HG02938 (cell line): Measurements from ENCODE around the gene GAB1.

Source experiments
- ATAC-seq: cut with Tn5 transposase; IDR thresholded peaks from one replicate; pipeline ENCODE4 v1.9.1; 2021; ENCODE audit warnings: mild to moderate bottlenecking, moderate library complexity; ENCODE audit not compliant: unreplicated experiment

Gene GAB1

DNA sequence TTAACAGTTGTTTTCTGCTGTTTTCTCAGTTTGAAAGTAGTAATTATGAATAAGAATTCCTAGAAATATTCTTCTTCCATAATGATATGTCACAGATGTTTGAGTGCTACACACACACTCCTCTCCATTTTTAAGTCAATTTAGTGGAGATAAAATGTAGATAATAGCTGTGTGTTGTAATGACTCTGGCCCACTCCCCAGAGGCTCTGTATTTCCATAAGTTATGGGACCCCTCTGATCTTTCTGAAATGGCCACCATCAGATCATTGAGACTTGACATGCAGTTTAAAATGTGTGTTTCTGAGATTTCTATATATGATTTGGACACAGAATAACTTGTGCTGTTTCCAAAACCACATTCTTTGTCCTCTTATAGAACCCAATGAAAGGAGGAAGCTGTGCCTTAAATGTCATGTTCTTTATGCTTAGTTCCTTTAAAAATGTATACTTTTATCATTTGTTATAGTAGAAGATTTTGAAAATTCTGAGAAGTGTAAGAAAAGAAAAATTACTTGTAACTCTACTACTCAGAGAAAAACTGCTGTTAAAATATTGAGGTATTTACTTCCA, 46.4 kb downstream of the GAB1 start:
- ATAC-seq, result no peak

DNA sequence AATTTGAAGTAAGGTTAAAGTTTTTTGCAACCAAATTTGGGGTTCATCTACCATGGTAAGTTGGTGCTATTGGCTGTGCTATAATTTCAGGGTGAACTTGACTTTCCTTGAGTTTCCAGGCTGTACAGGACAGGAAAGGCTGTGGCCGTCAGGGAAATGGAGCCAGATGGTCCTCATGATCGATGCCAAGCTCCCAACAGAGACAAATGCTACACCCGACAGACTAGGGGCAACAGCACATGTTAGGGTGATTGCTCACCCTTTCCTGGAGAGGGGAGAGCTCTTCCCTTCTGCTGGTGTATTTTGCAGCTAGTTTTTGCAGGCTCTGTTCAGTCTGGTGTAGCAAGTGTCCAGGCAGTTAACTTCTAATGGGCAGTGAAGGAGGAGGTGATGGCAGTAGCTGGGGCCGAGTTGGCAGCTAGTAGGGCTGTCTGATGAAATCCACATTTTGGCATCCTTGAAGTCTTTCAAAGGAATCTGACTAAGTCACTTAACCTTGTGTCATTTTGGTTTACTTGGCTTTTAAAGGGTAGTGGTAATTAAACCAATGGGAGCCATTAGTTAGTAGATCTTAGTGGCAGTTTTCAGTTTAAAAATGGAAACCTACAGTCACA, 47.8 kb downstream of the GAB1 start:
- ATAC-seq, result no peak

DNA sequence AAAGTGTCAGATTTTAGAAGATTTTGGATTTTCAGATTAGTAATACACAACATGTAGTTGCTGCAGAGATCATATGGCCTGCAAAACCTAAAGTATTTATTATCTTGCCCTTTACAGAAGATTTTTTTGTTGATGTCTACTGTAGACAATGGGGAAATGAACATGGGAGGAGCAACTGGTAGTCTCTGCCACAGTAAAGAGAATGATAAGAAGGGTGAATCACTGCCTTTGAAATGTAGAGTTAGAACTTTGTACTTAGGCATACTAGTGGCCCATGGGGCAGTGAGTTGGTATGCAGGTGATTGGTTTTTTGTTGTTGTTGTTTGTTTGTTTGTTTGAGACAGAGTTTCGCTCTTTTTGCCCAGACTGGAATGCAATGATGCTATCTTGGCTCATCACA, 50.1 kb downstream of the GAB1 start:
- ATAC-seq, result no peak

DNA sequence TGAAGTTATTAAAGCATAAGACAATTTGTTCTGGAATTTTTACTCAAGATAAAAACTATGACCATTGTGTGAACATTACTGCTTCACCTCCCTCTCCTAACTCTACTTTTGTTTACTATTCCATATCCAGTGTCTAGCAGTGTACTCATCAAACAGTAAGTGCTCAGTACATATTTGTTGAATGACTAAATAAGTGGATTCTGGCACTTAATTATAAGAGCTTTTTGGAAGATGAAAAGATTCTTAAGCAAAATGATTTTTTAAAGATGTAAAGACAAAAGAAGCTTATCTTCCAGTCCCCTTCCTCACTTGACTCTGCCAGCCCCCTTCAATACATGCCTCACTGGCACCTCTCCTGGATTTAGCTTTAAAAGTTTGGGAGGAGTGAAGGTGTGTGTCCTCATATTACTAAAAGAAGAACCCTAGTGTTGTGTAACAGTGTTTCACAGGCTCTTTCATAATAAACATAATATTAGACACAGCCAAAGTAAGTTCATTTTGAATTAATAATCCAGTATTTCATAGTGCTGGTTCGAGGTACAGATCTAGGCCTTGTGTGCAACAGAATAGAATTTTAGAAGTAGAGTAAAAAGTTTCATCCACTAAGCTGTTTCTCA, 53.0 kb downstream of the GAB1 start:
- no peak for ATAC-seq

DNA sequence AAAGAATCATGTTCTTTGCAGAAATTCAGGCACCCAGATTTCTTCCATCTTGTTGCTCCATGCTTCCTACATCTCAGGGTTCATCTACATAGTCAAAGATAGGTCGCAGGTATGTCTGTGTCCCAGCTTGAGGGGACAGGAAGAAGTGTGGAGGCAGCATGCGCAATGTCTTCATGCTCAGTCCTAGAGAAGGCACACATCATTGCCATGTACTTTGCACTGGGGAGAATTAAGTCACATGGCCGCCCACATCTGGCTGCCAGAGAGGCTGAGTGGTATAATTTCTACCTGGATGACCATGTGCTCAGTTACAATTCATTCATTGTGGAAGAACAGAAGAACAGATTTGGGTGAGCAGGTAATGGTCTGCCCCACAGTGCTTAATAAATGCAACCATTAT, 54.1 kb downstream of the GAB1 start:
- no peak for ATAC-seq

DNA sequence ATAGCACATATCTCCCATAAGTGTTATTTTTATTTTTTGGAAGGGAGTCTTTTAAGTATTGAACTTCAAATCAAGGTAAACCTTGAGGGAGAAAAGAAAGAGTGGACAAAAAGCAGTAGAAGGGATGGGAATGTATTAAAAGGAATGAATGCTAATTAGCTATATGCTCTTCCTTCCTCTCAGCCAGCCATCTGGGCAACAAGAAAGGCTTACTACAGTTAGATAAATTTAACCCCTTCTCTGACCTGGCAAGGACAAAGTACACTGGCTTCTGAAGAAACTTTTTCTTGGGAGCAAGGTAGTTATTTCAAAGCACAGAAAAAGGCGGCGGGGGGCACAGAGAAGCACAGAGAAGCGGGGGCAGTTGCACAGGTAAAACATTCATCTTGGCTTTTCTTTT, 54.6 kb downstream of the GAB1 start:
- ATAC-seq, result no peak

DNA sequence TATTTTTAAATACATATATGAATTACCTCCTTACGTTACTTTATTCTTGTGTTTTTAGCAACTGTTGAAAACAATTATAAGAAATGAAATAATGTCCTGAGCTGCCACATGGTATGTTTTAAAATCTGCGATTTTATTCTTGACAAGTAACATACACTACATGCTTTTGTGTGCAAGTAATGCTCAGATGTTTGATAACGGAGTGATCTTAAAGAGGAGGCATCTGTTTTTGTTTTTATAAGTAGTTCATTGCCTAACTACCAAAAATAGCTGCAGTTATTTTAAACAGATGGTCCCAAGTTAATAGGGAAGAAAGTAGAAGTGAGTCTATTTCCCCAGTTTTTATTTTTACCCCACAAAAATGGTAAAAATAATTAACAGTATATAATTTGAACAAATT, 55.2 kb downstream of the GAB1 start:
- no peak for ATAC-seq

DNA sequence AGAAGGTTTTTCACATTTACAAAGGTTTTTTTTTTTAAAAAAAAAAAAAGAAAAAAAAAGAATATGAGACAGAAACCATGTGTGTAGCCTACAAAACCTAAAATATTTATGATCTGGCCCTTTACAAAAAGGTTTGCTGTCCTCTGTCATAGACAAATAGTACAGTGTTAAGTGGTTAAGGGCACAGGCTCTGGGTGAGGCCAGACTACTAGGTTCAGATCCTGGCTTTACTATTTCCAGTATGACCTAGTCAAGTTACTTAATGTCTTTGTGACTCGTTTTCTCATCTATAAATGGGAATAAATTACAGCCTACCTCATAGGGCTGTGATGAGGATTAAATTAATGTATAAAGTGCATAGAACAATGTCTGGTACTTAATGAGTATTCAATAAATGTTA, 56.5 kb downstream of the GAB1 start:
- no peak for ATAC-seq

DNA sequence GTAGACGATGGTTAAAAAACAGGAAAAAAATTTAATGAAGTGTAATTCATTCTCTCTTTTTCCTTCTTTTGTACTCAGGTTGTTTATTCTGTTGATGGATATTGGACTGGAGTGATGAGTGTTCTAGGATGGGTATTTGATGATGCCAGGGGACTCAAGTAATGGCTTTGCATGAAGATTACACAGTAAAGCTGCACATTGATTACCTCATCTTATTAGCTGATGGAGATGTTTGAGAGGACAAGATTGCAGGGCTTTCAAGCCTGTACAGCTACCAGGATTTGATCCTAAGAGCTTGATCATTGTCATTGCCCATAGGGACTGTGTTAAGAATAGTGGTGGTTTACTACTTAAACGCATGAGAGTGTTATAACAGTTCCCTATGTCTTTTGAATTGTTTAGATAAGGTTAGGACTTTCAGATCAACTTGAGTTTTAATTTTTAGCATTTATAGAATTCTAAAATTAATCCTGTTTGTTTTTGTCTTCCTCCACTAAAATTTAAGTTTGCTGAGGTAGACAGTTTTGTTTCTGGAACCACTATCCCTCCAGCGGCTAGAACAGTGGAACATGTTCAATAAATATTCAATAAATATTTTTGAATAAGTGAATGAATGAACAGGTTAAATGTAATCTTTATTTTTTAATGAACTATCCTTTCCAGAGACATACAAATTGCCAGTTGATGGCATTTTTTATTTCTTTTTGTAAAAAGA, 58.2 kb downstream of the GAB1 start:
- ATAC-seq, result no peak

DNA sequence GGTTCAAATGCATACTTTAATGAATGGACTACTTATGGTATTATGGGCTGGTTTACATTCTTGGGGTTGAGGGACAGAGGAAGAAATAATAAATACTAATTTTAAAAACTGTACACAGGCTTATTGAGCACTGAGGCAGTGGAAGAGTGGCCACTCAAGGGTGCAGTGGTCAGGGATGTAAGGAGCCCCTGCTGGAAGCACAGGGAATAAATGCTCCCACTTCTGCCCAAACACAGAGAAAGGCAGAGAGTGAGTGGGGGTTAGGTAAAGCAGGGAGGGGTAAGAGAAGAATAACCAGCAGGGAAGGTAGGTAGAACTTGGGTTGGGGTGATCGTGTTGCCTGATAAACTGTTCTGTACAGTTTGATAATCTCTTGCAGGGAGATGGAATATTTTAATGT, 60.0 kb downstream of the GAB1 start:
- ATAC-seq, result no peak

DNA sequence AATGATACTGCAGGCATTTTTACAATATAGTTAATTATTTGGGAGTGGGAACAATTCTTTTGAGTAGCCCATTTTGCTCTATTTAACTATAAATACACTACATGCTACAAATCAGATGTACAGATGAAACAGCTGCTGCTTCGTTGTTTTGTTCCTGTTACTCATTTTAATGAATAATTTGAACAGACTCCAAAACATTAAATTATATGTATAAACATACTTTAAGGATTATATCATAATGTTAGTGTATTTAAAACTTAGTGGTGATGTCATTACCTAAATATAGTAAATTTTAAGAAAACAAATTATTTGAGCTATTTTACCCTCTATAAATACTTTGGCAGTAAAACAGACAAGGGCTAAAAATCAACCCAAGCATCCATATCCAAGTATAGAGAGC, 60.7 kb downstream of the GAB1 start:
- no peak for ATAC-seq

DNA sequence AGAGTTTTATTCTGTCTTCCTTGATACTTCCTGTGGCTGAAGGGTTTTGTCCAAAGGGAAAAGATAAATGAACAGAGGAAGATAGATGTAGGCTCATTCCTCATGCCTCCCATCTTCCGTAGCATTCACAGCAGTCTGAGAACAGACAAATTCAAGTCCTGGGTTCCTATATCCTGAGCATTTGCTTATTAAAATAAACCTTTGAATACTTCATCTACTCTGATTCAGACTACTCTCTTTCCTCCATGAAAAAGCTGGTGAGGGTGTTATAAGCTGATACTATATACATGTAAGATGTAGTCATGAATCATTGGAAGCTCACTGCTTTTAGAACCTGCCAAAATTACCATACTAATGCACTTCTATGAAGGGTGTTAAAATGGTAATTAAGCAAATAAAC, 61.2 kb downstream of the GAB1 start:
- ATAC-seq, result no peak

DNA sequence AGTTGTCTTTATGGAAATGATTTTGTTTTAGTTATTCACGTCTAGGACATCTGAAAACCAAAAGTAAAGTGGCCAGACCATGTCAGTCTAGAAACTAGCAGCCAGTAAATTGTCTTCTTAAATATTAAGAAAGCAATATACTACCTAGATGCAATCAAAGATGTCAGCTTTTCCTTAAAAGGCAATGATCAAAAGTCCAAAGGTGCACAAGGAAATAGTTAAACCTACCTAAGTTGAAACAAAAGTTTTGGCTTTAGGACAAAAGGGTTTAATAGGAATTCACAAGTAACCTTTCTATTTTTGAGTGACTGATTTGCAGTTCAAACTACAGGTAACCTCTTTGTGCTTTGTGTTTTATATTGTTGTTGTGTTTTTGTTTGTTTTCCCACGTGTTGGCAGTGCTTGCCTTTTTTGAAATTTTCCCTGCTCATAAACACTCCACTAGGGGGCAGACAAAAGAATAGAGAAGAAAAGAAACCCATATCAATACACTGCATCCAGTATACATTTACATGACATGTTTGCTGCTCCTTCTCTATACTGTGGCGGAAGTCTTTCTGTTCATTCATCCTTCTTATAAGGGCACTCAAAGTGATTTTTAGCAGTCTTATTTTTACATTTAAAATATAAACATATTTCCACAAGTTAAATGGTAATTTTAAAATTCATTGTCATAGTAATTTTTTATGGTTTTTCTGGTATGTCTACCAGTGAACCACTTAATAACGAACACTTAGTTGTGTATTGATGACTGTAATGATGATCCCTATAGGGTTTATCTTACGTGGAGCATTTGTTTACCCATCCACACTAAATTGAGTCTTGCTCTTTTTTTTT, 62.7 kb downstream of the GAB1 start:
- peak; percentile 49 for ATAC-seq

DNA sequence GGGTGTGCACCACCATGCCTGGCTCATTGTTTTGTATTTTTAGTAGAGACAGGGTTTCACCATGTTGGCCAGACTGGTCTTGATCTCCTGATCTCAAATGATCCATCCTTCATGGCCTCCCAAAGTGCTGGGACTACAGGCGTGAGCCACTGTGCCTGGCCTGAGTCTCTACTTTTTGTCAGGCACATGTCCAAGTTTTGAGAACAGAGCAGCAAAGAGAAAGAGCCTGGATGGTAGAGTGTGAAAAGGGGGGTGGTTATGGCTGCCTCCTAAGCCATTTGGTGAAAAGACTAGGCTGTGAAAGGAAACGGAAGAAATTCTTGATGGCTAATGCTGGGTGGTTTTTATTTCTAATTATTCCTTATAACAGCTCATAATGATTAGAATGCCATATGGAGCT, 63.4 kb downstream of the GAB1 start:
- ATAC-seq, result no peak

DNA sequence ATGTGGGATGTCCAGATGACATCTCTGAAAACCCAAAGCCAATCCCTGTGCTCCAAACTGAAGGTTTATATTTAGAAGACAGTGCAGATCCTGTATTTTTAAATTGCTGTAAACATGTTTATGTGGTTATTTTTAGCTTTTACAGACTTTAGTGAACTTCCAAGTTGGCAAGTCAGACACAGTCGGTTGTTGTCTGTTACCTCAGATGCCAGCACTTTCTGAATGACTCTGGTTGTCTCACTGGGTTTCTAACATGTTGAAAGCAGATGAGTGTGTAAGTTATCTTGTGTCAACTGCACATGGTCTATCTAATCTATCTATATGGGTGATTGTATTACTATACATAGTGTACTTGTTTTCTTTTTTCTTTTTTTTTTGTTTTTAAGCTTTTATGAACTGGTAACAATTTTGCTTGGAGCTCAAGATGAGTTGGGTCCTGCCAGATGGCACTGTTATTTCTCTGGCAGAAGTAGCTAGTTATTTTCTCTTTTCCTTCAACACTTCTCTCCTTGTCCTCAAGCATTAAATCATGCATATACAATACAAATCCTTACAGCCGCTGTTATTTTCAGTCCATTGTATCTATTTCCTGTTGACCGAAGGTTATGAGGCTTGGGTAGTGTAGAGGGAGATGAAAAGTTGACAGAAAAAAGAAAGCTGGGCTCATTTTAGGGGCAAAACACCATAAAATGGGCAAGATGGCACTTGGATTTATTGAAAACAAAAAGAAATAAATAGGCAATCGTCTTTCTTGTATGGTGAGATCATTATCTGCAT, 66.3 kb downstream of the GAB1 start:
- ATAC-seq, result peak; percentile 28

DNA sequence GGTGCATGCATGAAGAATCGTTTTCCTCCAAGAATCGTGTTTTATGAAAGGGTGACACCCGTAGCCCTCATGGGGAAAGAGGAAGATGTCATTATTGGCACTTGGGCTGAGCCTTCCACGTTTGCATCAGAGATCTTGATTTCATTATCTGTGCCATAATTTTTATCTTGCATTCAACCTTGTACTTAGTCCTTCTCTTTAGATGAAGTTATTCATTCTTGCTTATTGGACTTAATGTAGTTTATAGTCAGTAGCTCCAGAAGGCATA, 66.8 kb downstream of the GAB1 start:
- ATAC-seq, result no peak

DNA sequence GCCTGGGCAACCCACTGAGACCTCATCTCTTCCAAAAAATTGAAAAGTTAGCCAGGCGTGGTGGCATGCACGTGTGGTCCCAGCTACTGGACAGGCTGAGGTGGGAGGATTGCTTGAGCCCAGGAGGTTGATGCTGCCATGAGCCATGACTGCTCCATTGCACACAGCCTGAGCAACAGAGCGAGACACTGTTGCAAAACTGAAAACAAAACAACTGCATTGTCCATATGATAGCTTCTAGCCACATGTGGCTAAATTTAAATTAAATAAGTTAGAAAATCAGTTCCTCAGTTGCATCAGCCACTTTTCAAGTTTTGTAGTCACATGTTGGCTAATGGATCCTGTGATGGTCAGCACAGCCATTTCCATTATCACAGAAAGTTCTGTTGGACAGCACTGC, 67.9 kb downstream of the GAB1 start:
- ATAC-seq, result peak; percentile 90

DNA sequence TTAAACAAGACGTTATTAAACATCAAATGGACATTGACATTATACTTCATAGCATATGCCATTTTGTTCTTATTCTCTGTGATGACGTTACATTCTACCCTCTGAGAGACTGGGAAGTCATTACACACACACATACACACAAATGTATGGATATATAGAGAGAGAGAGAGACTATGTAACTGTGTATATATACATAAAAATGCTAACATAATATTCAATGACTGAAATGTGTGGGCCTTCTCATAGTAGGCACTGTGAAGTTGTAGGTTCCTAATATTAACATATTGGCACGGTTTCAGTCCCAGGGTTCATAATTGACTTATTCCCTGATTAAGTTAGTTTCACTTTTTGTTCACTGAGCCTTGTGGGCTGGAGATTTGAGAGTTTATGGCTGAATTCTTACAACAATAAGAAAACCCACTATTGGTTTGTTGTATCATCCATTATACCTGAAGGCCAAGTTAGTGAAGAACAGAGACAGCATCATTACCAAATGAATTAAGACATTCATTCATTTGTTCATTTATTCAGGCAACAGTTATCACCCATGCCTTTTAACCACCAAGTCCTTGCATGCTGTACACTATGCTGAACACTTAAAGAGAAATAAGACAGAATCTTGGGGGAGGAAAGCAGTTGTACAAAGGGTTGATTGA, 68.5 kb downstream of the GAB1 start:
- ATAC-seq, result peak; percentile 29

DNA sequence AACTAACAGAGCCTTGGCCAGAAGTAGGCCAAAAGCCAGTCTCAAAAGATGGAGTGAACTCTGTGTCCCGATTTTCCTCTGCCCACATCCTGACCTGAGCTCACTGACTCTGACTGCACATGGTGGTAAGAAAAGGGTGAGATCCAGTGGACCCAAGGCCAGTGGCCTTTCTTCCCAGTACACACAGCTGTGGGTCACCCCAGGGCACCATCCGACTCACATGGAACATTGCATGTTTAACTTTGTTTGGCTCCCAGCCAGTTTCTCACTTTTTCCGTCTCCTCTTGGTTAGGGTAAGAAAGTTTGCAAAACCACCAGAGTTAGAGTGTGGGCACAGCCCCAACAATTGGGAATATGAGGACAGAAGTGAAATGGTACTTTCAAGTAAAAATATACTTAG, 69.8 kb downstream of the GAB1 start:
- ATAC-seq, result no peak

DNA sequence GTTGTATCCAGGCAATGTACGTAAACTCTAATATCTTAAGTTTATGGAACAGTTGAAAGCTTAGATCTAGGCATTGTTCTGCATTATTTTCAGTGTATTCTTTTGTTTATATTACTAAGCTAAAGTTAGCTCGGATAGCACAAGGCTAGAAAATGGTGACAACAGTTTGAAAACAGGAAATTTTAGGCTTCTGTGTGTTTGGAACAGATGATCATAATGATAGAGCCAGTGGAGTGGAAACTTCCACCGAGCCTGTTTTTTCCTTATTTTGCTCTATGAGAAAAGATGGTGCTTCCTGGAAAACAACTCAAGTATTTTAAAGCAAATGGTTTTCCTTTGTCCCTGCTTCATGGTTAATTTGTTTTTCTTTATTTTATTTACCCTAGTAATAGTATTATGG, 70.8 kb downstream of the GAB1 start:
- ATAC-seq, result no peak
